IMR-90 (cell line): ENCODE measurements around the gene TTYH3. TPM values are rescaled to one million over a fixed set of nuclear protein-coding genes. Genes with fewer than 3 reads are reported as not detected.

Experiments used
- ATAC-seq: fragments of 200-7000 bp; cut with Tn5 transposase; 2 replicates; pipeline ENCODE4 v1.9.1; 2020; ENCODE audit warnings: low read depth, mild to moderate bottlenecking, moderate library complexity
- Bru-seq: library from RNA; stranded (reverse); fragments of 400-500 nt; gene quantifications from one replicate; lab custom pipeline; 2021; lab: Mats Ljungman, UMichigan
- BruChase-seq, 2 experiments: library from RNA; stranded (reverse); fragments of 400-500 nt; gene quantifications; one replicate each; lab custom pipeline; 2021; lab: Mats Ljungman, UMichigan
- BruUV-seq: library from RNA; stranded (reverse); fragments of 400-500 nt; replicated peaks from 2 replicates; lab custom pipeline; 2021; lab: Mats Ljungman, UMichigan
- CTCF ChIA-PET: fragments of 300-600 bp; formaldehyde crosslinking; extraction: SDS; loops from one replicate; lab custom pipeline; 2021; ENCODE audit warnings: antibody characterized with exemption; lab: Yijun Ruan, JAX
- POLR2A ChIA-PET: fragments of 300-600 bp; sonication (Branson Sonifier 250); formaldehyde crosslinking; loops from one replicate; lab custom pipeline; 2022; ENCODE audit warnings: antibody characterized with exemption; ENCODE audit not compliant: unreplicated experiment; lab: Charles Lee
- DNase-seq: peaks from one replicate; pipeline ENCODE4 v3.0.0; 2013
- H2AFZ ChIP-seq: replicated peaks from 2 replicates; pipeline ENCODE3; 2013; ENCODE audit warnings: low read length, mild to moderate bottlenecking; ENCODE audit not compliant: poor library complexity
- H2AK5ac ChIP-seq: 2 replicates; pipeline ENCODE4 v1.6.1; 2013; ENCODE audit warnings: low read depth, low read length, inconsistent platforms
- H2AK9ac ChIP-seq: replicated peaks from 2 replicates; pipeline ENCODE3; 2013; ENCODE audit warnings: mild to moderate bottlenecking, low read depth, low read length, moderate library complexity; ENCODE audit not compliant: poor library complexity
- H2BK120ac ChIP-seq: 2 replicates; pipeline ENCODE4 v1.6.1; 2013; ENCODE audit warnings: low read depth, low read length, inconsistent platforms
- H2BK15ac ChIP-seq: 3 replicates; pipeline ENCODE4 v1.6.1; 2013; ENCODE audit warnings: low read depth, low read length, inconsistent platforms
- H2BK20ac ChIP-seq: 2 replicates; pipeline ENCODE4 v1.6.1; 2013; ENCODE audit warnings: low read depth, mild to moderate bottlenecking, inconsistent platforms, low read length, moderate library complexity
- H2BK5ac ChIP-seq: 2 replicates; pipeline ENCODE4 v1.6.1; 2013; ENCODE audit warnings: mild to moderate bottlenecking, low read depth, low read length, inconsistent platforms; ENCODE audit not compliant: poor library complexity, severe bottlenecking
- H3K14ac ChIP-seq: replicated peaks from 2 replicates; pipeline ENCODE4 v1.6.1; 2013; ENCODE audit warnings: low read depth, low read length, inconsistent platforms
- H3K18ac ChIP-seq: 2 replicates; pipeline ENCODE4 v1.6.1; 2013; ENCODE audit warnings: low read depth, low read length, control low read depth
- H3K23ac ChIP-seq: 2 replicates; pipeline ENCODE4 v1.6.1; 2013; ENCODE audit warnings: low read depth, low read length, inconsistent platforms
- H3K27ac ChIP-seq: 2 replicates; pipeline ENCODE4 v1.5.1; 2013; ENCODE audit warnings: mild to moderate bottlenecking, control low read depth, low read length; ENCODE audit not compliant: insufficient read depth
- H3K27me3 ChIP-seq: 2 replicates; pipeline ENCODE4 v1.6.1; 2013; ENCODE audit warnings: low read length; ENCODE audit not compliant: control insufficient read depth, insufficient read depth
- H3K36me3 ChIP-seq: 2 replicates; pipeline ENCODE4 v1.6.1; 2013; ENCODE audit warnings: low read length, mixed read lengths; ENCODE audit not compliant: control insufficient read depth, insufficient read depth
- H3K4ac ChIP-seq: 2 replicates; pipeline ENCODE4 v1.6.1; 2013; ENCODE audit warnings: low read depth, low read length, inconsistent platforms
- H3K4me1 ChIP-seq: 2 replicates; pipeline ENCODE4 v1.6.1; 2013; ENCODE audit warnings: low read length, mixed read lengths; ENCODE audit not compliant: control insufficient read depth, insufficient read depth
- H3K4me2 ChIP-seq: 2 replicates; pipeline ENCODE4 v1.6.1; 2013; ENCODE audit warnings: low read depth, mild to moderate bottlenecking, control low read depth, low read length, moderate library complexity
- H3K4me3 ChIP-seq: 2 replicates; pipeline ENCODE4 v1.5.1; 2013; ENCODE audit warnings: low read depth, mild to moderate bottlenecking, control low read depth, low read length, moderate library complexity; ENCODE audit not compliant: insufficient read depth
- H3K56ac ChIP-seq: 2 replicates; pipeline ENCODE4 v1.6.1; 2013; ENCODE audit warnings: low read length, inconsistent platforms; ENCODE audit not compliant: insufficient read depth; ENCODE audit errors: extremely low read depth
- H3K79me1 ChIP-seq, 2 experiments: 2 replicates each; pipeline ENCODE4 v1.6.1; 2013; ENCODE audit warnings: low read length in 2 of 2, inconsistent platforms in 1 of 2, low read depth in 1 of 2
- H3K9ac ChIP-seq: 2 replicates; pipeline ENCODE4 v1.6.1; 2013; ENCODE audit warnings: low read depth, low read length, control low read depth
- H3K9me1 ChIP-seq: 2 replicates; pipeline ENCODE4 v1.6.1; 2013; ENCODE audit warnings: low read length, inconsistent platforms; ENCODE audit not compliant: insufficient read depth
- H3K9me3 ChIP-seq: 2 replicates; pipeline ENCODE4 v1.6.1; 2013; ENCODE audit warnings: low read length; ENCODE audit not compliant: control insufficient read depth, insufficient read depth
- H4K20me1 ChIP-seq: 2 replicates; pipeline ENCODE4 v1.6.1; 2013; ENCODE audit warnings: low read length, inconsistent platforms; ENCODE audit not compliant: insufficient read depth
- H4K5ac ChIP-seq: 2 replicates; pipeline ENCODE4 v1.6.1; 2013; ENCODE audit warnings: mild to moderate bottlenecking, low read depth, low read length, control low read depth
- H4K8ac ChIP-seq, 2 experiments: 2 replicates each; pipeline ENCODE4 v1.6.1; 2013; ENCODE audit warnings: low read depth in 2 of 2, low read length in 2 of 2, control low read depth in 1 of 2, inconsistent platforms in 1 of 2
- H4K91ac ChIP-seq: 2 replicates; pipeline ENCODE4 v1.6.1; 2013; ENCODE audit warnings: low read depth, low read length, inconsistent platforms; ENCODE audit not compliant: insufficient read depth
- BHLHE40 ChIP-seq: fragments of 150-350 bp; IDR thresholded peaks from 2 replicates; pipeline ENCODE4 v1.6.1; 2016; ENCODE audit warnings: mild to moderate bottlenecking, low read depth, low read length
- CHD1 ChIP-seq: IDR thresholded peaks from 2 replicates; pipeline ENCODE4 v1.6.1; 2012; ENCODE audit warnings: low read depth, low read length, improper control_type of control experiment
- CTCF ChIP-seq: conservative IDR thresholded peaks from 2 replicates; pipeline ENCODE4 v1.5.1; 2012; ENCODE audit warnings: mild to moderate bottlenecking, low read depth, low read length, improper control_type of control experiment
- ELK1 ChIP-seq: fragments of 150-350 bp; IDR thresholded peaks from 2 replicates; pipeline ENCODE4 v1.6.1; 2016; ENCODE audit warnings: low read depth, mild to moderate bottlenecking, low read length, moderate library complexity, borderline replicate concordance
- FOS ChIP-seq: fragments of 150-350 bp; IDR thresholded peaks from 2 replicates; pipeline ENCODE4 v1.6.1; 2016; ENCODE audit warnings: low read depth, low read length
- MAFK ChIP-seq: IDR thresholded peaks from 2 replicates; pipeline ENCODE4 v1.6.1; 2012; ENCODE audit warnings: low read depth, low read length, improper control_type of control experiment
- MAZ ChIP-seq: IDR thresholded peaks from 2 replicates; pipeline ENCODE4 v1.6.1; 2012; ENCODE audit warnings: low read depth, mild to moderate bottlenecking, low read length, improper control_type of control experiment, moderate library complexity, borderline replicate concordance
- MXI1 ChIP-seq: IDR thresholded peaks from 2 replicates; pipeline ENCODE4 v1.6.1; 2012; ENCODE audit warnings: low read depth, mild to moderate bottlenecking, low read length, moderate library complexity, borderline replicate concordance
- NFE2L2 ChIP-seq: fragments of 150-350 bp; IDR thresholded peaks from 2 replicates; pipeline ENCODE4 v1.6.1; 2016; ENCODE audit warnings: low read depth, mild to moderate bottlenecking, low read length
- POLR2A ChIP-seq: IDR thresholded peaks from 2 replicates; pipeline ENCODE4 v1.6.1; 2012; ENCODE audit warnings: mild to moderate bottlenecking, low read depth, low read length
- RCOR1 ChIP-seq: IDR thresholded peaks from 2 replicates; pipeline ENCODE4 v1.6.1; 2012; ENCODE audit warnings: mild to moderate bottlenecking, low read length, improper control_type of control experiment; ENCODE audit not compliant: insufficient replicate concordance
- RFX5 ChIP-seq: IDR thresholded peaks from 2 replicates; pipeline ENCODE4 v1.8.0; 2012; ENCODE audit warnings: low read depth, mild to moderate bottlenecking, low read length, moderate library complexity
- WGBS, 2 experiments: methylation state at CpG; one replicate each; pipeline versions ENCODE4 v1.1.5 to v1.1.7; 2013; ENCODE audit warnings: missing lambda C conversion rate in 2 of 2; ENCODE audit not compliant: insufficient read length in 1 of 2; ENCODE audit errors: extremely low coverage in 2 of 2; 5-methylcytosine and 5-hydroxymethylcytosine counted together
- dilution Hi-C: fragments of 300-500 bp; cut with HindIII; formaldehyde crosslinking; loops from one replicate; pipeline ENCODE4 v1.14.3; 2018; ENCODE audit warnings: low sequenced_read_pairs; ENCODE audit not compliant: unreplicated experiment
- in situ Hi-C: fragments of 300-500 bp; cut with MboI; formaldehyde crosslinking; loops from 3 replicates; pipeline ENCODE4 v1.14.3; 2019; ENCODE audit warnings: low sequenced_read_pairs, inconsistent platforms, mixed read lengths
- intact Hi-C: fragments of 100-400 bp; cut with micrococcal nuclease; formaldehyde crosslinking; loops from 2 replicates; pipeline ENCODE4 v1.10.0; 2022
- long read RNA-seq: library from polyadenylated mRNA; unstranded; transcript quantifications from one replicate; pipeline ENCODE4 v2.0.0, GENCODE V29; 2021; ENCODE audit not compliant: unreplicated experiment
- polyA plus RNA-seq, 3 experiments: library from polyadenylated mRNA; depleted of rRNA; stranded (reverse); fragments of >200 nt; gene quantifications; 2 replicates each; pipeline ENCODE4 v1.2.3, GENCODE V29; 2012; ENCODE audit warnings: low replicate concordance in 1 of 3
- total RNA-seq: library from RNA; depleted of rRNA; stranded (reverse); fragments of >200 nt; gene quantifications from 2 replicates; pipeline ENCODE4 v1.2.3, GENCODE V29; 2012; rRNA removed

TTYH3 gene
- total RNA-seq (5.6 and 6.1 TPM in 2 replicates), polyA plus RNA-seq (2012; rRNA removed) (82.6 and 106 TPM in 2 replicates), Bru-seq, nascent RNA (percentile 78 among the genes with signal in this experiment), BruChase-seq, experiment 1, labeled RNA remaining after a 6-hour chase (percentile 94 among the genes with signal in this experiment), BruChase-seq, experiment 2, labeled RNA remaining after a 2-hour chase (percentile 90 among the genes with signal in this experiment)
- polyA plus RNA-seq (2012; cell fraction: cytosol; rRNA removed): 56.1 and 135 TPM in 2 replicates
- 100 and 222 TPM in 2 replicates for polyA plus RNA-seq (2012; cell fraction: nucleus; rRNA removed; ENCODE audit: low replicate concordance)
- long read RNA-seq, full-length matches to known transcripts: 6 of 120 reads
- long read RNA-seq, partial matches to known transcripts: 1 of 120 reads
- long read RNA-seq, other reads (novel, unspliced or antisense): 113 of 120 reads

GRCh38 chr7:2631946-2632732, at the start of gene TTYH3:
Gene TTYH3 (plus strand): TSS chr7:2631986. CDS start chr7:2632156, 170 bp downstream.
- Histone ChIP-seq H3K4ac (peak within 1 kb of the TSS; percentile 93), H4K91ac (peak within 1 kb of the TSS; percentile 61), H2AFZ (peak within 1 kb of the TSS; percentile 97), H2BK15ac (no peak within 1 kb of the TSS; the same call in 2 of the 3 replicates), H3K18ac (peak within 1 kb of the TSS; percentile 19), H3K4me2 (peak within 1 kb of the TSS; percentile 89), H3K23ac (peak within 1 kb of the TSS; percentile 94; the same call in 1 of the 2 replicates), H4K20me1 (peaks cover 41% of the 10 kb centered on the region), H3K14ac (peak within 1 kb of the TSS; percentile 91), H2BK5ac (peak within 1 kb of the TSS; percentile 83), H3K9me3 (no peaks in the 10 kb centered on the region), H3K27ac (peak within 1 kb of the TSS; percentile 81), H2BK120ac (peak within 1 kb of the TSS; percentile 39), H2BK20ac (peak within 1 kb of the TSS; percentile 69), H2AK9ac (peak within 1 kb of the TSS; percentile 100), H3K4me1 (peaks cover 25% of the 10 kb centered on the region; the same call in 1 of the 2 replicates), H4K5ac (peak within 1 kb of the TSS; percentile 69), H3K79me1 (peaks cover 5 to 48% of the 10 kb centered on the region in 2 experiments; a peak in 3 of 4 replicates), H3K36me3 (peaks cover 1% of the 10 kb centered on the region; the same call in 1 of the 2 replicates), H3K9me1 (peaks cover 15% of the 10 kb centered on the region), H2AK5ac (peak within 1 kb of the TSS; percentile 97), H3K27me3 (no peaks in the 10 kb centered on the region), H3K56ac (peak within 1 kb of the TSS; percentile 83), H3K4me3 (peak within 1 kb of the TSS; percentile 73), H3K9ac (peak within 1 kb of the TSS; percentile 91), H4K8ac (peak within 1 kb of the TSS; percentile 61 to 99; a peak in 3 of 4 replicates)
- BruUV-seq: TSS peak; percentile 33
- ChIA-PET POLR2A (interaction anchor here (0.6 to 1.0 kb wide), 2 partner anchors 11 to 173 kb away, joined by 3 read pairs; no protein-coding TSS in a partner anchor), CTCF (interaction anchor here (1.2 kb wide), 1 partner anchor 19 kb away, joined by 3 read pairs; no protein-coding TSS in a partner anchor)
- ATAC-seq (peak; percentile 13), DNase-seq (no peak)
- intact Hi-C loops: loop anchor here (5.0 kb wide), 1 partner anchor 75 kb away; the partner anchor contains the start of genes BRAT1 and IQCE
- dilution Hi-C loops: no loop called here
- WGBS, 2 experiments: 0% methylated on average over 20 of the region's 62 CpGs; no CpG with 5 or more reads in 1 of the 2 experiments
- in situ Hi-C loops: no loop called here
- TF ChIP-seq FOS (no peak), CHD1 (no peak), POLR2A (no peak), MXI1 (no peak), RFX5 (no peak), NFE2L2 (no peak), MAFK (no peak), MAZ (no peak), CTCF (no peak), RCOR1 (no peak), ELK1 (no peak), BHLHE40 (no peak)
